CD4-positive, alpha-beta T cell (primary cell): ENCODE data around the gene RAD51B. TPM values are rescaled to one million over a fixed set of nuclear protein-coding genes. Genes with fewer than 3 reads are reported as not detected.

Experiments used
- ATAC-seq: fragments of 200-7000 bp; cut with Tn5 transposase; one replicate; pipeline ENCODE4 v1.10.0; 2022; ENCODE audit warnings: mild to moderate bottlenecking; ENCODE audit not compliant: poor library complexity
- CTCF ChIA-PET: fragments of 350-600 bp; sonication (Branson Sonifier 250); formaldehyde crosslinking; loops from one replicate; lab custom pipeline; 2021; ENCODE audit warnings: antibody characterized with exemption, inconsistent platforms; lab: Charles Lee
- POLR2A ChIA-PET: fragments of 350-600 bp; sonication (Branson Sonifier 250); formaldehyde crosslinking; loops from one replicate; lab custom pipeline; 2021; ENCODE audit warnings: antibody characterized with exemption, inconsistent platforms; lab: Charles Lee
- DNase-seq, 14 experiments: peaks; one replicate each; pipeline ENCODE4 v3.0.0-alpha.2; 2013 to 2020; ENCODE audit warnings: mixed read lengths in 2 of 14
- H3K27ac ChIP-seq, 2 donors: one replicate each; pipeline versions ENCODE4 v1.5.1 to v1.7.0; 2013; ENCODE audit warnings: low read length in 2 of 2, low read depth in 1 of 2, mild to moderate bottlenecking in 1 of 2
- H3K27me3 ChIP-seq, 2 experiments: 1 replicate in 1 of 2; 2 replicates in 1 of 2; pipeline versions ENCODE4 v1.6.1 to v1.7.0; 2013; ENCODE audit warnings: low read length in 2 of 2, control low read depth in 1 of 2, mild to moderate bottlenecking in 1 of 2, moderate library complexity in 1 of 2; ENCODE audit not compliant: insufficient read depth in 2 of 2, control insufficient read depth in 1 of 2
- H3K36me3 ChIP-seq: one replicate; pipeline ENCODE4 v1.6.1; 2013; ENCODE audit warnings: low read length, control low read depth; ENCODE audit not compliant: insufficient read depth
- H3K4me1 ChIP-seq: one replicate; pipeline ENCODE4 v1.6.1; 2013; ENCODE audit warnings: low read length, control low read depth; ENCODE audit not compliant: insufficient read depth
- H3K4me3 ChIP-seq: one replicate; pipeline ENCODE4 v1.5.1; 2013; ENCODE audit warnings: mild to moderate bottlenecking, low read length, moderate library complexity
- H3K9me3 ChIP-seq, 2 experiments: 1 replicate in 1 of 2; 2 replicates in 1 of 2; pipeline versions ENCODE4 v1.6.1 to v1.7.0; 2013; ENCODE audit warnings: low read length in 2 of 2, mild to moderate bottlenecking in 2 of 2, control low read depth in 1 of 2, moderate library complexity in 1 of 2; ENCODE audit not compliant: control insufficient read depth in 1 of 2, insufficient read depth in 1 of 2
- H3K27ac Mint-ChIP-seq: one replicate; pipeline ENCODE4 v1.8.0; 2020; ENCODE audit warnings: mixed read lengths
- H3K27me3 Mint-ChIP-seq: one replicate; pipeline ENCODE4 v1.8.0; 2021; ENCODE audit warnings: mixed read lengths
- H3K36me3 Mint-ChIP-seq: one replicate; pipeline ENCODE4 v1.8.0; 2021; ENCODE audit warnings: low read depth, mixed read lengths
- H3K4me1 Mint-ChIP-seq: one replicate; pipeline ENCODE4 v1.8.0; 2021; ENCODE audit warnings: low read depth, mixed read lengths
- H3K4me3 Mint-ChIP-seq: one replicate; pipeline ENCODE4 v1.8.0; 2020; ENCODE audit warnings: mild to moderate bottlenecking, mixed read lengths
- H3K9me3 Mint-ChIP-seq: one replicate; pipeline ENCODE4 v1.8.0; 2020; ENCODE audit warnings: mixed read lengths
- intact Hi-C, 2 experiments: fragments of 100-400 bp; cut with DNase I in 1 of 2; cut with micrococcal nuclease in 1 of 2; formaldehyde crosslinking; loops; one replicate each; pipeline versions ENCODE4 v1.15.1 to v1.9.0; 2023 to 2025; cut with DNase I, micrococcal nuclease
- total RNA-seq, 174 experiments: library from RNA in 2 of 174; stranded (reverse) in 2 of 174; gene quantifications; one replicate each; pipeline ENCODE4 v1.2.3 and lab custom pipeline; 2021 to 2026
- TF ChIP-seq, protein P1 (sequence below): fragments of 200-600 bp; IDR thresholded peaks from one replicate; pipeline ENCODE4 v1.8.0; 2022; ENCODE audit warnings: antibody characterized with exemption, mild to moderate bottlenecking

Gene RAD51B
- total RNA-seq, 2 experiments from 2014 or later, result 18.4 to 20.0 TPM

DNA sequence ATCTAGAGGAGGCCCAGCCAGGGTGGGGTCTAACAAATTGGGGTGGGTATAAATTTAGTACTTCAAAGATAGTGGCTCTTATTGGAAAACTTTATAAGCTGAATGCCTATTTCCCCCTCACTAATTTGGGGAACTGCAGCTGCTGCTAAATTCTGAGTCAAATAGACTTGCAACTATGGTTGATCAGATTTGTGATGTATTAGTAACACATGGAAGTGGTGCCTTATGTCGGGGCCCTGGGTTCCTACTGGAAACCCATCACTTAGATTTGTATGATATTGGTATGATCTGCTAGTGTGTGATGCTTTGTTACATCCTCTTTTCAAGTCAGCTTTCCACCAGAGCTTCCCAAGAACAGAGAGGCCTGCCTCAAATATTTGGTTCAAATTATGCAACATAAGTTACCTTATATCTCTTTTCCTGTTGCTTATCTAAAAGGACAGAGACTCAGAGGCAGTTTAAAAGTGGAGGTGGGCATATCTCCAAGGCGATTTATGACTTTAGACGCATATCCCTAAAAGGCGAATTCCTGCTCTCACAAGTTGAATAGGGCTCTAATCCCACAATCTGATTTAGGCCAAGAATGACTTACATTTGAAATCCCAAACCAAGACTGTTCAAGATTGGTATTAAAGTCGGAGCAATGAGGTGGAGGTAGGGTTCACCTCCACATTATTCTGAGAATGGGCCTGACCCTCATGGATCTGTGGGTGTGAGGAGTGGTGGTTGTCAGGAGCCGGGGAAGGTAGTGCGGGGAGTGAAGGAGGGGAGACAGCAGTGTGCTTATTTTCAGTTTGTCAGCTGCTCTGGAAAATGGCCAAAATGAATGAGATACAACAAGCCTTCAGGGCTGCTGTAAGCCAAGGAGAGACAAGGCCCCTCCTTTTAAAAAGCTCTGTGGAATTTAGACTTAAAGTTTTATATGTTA is 425.8 kb downstream of the RAD51B start:
- DNase-seq, result no peak
- Histone ChIP-seq H3K36me3 (no peaks in the 10 kb centered on the region), H3K27ac (no peak overlapping the region), H3K4me1 (peaks cover 6% of the 10 kb centered on the region), H3K27me3 (no peaks in the 10 kb centered on the region), H3K4me3 (no peak overlapping the region), H3K9me3 (no peaks in the 10 kb centered on the region)
- Mint-ChIP-seq H3K4me1 (peaks cover 28% of the 10 kb centered on the region), H3K9me3 (no peaks in the 10 kb centered on the region), H3K27ac (no peak overlapping the region), H3K27me3 (no peaks in the 10 kb centered on the region), H3K4me3 (no peak overlapping the region), H3K36me3 (no peaks in the 10 kb centered on the region)
- TF ChIP-seq, protein P1, sequence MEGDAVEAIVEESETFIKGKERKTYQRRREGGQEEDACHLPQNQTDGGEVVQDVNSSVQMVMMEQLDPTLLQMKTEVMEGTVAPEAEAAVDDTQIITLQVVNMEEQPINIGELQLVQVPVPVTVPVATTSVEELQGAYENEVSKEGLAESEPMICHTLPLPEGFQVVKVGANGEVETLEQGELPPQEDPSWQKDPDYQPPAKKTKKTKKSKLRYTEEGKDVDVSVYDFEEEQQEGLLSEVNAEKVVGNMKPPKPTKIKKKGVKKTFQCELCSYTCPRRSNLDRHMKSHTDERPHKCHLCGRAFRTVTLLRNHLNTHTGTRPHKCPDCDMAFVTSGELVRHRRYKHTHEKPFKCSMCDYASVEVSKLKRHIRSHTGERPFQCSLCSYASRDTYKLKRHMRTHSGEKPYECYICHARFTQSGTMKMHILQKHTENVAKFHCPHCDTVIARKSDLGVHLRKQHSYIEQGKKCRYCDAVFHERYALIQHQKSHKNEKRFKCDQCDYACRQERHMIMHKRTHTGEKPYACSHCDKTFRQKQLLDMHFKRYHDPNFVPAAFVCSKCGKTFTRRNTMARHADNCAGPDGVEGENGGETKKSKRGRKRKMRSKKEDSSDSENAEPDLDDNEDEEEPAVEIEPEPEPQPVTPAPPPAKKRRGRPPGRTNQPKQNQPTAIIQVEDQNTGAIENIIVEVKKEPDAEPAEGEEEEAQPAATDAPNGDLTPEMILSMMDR, result no peak
- intact Hi-C loops, result loop anchor here (5.0 to 10.0 kb wide), 5 partner anchors 37 to 859 kb away; no protein-coding TSS in a partner anchor
- ChIA-PET POLR2A (interaction anchor here (0.8 to 9.1 kb wide), 3 partner anchors 528 to 543 kb away, joined by 3 to 157 read pairs (median 3); partner anchors contain the start of gene ZFP36L1), CTCF (interaction anchor here (1.1 to 1.2 kb wide), 3 partner anchors 571 to 599 kb away, joined by 3 to 4 read pairs (median 4); no protein-coding TSS in a partner anchor)
- no peak for ATAC-seq

DNA sequence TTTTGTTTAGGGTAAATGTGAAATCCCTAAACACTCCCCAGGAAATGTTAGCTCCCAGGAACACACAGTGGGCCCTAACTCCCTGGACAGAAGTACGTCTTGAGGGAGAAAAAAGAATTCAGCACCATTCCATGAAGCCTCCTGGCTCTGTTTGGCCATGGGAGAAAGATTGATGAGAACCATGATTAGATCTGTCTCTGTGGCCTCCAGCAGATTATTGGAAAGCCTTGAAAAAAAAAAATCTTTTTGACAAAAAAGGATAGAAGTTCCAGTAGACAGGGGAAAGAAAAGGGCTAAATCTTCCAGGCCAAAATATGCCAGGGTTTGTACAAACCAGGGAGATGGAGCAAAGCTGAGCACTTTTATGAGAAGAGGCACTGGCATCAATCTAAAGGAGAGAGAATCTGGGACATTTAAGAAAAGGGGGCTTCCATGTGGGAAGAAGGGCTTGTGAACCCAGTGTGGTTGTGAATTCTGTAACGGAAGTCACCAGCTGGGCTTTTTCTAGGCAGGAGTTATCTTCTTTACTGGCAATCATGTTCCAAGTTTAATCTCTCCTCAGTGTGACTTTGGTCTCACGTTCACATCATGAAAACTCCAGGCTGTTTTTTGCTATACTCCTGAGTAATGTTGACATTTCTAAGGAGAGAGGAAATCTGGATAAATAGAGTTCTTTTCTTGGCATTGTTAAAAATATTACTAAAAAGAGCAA is 426.7 kb downstream of the RAD51B start:
- Mint-ChIP-seq H3K36me3 (no peaks in the 10 kb centered on the region), H3K4me1 (peaks cover 36% of the 10 kb centered on the region), H3K4me3 (no peak overlapping the region), H3K27me3 (no peaks in the 10 kb centered on the region), H3K9me3 (no peaks in the 10 kb centered on the region), H3K27ac (no peak overlapping the region)
- H3K4me1 ChIP-seq, result peaks cover 6% of the 10 kb centered on the region
- H3K4me3 ChIP-seq, result no peak overlapping the region
- no peaks in the 10 kb centered on the region for H3K27me3 ChIP-seq
- H3K27ac ChIP-seq, result no peak overlapping the region
- H3K9me3 ChIP-seq, result no peaks in the 10 kb centered on the region
- CTCF ChIA-PET, result interaction anchor here (1.1 to 1.2 kb wide), 2 partner anchors 570 to 598 kb away, joined by 3 to 4 read pairs; no protein-coding TSS in a partner anchor
- intact Hi-C loops, result loop anchor here (5.0 to 10.0 kb wide), 5 partner anchors 36 to 859 kb away; no protein-coding TSS in a partner anchor
- H3K36me3 ChIP-seq, result no peaks in the 10 kb centered on the region
- TF ChIP-seq, protein P1, result no peak
- POLR2A ChIA-PET, result interaction anchor here (1.2 to 9.1 kb wide), 4 partner anchors 527 to 575 kb away, joined by 3 to 157 read pairs (median 44); partner anchors contain the start of gene ZFP36L1
- DNase-seq (no peak), ATAC-seq (no peak)

DNA sequence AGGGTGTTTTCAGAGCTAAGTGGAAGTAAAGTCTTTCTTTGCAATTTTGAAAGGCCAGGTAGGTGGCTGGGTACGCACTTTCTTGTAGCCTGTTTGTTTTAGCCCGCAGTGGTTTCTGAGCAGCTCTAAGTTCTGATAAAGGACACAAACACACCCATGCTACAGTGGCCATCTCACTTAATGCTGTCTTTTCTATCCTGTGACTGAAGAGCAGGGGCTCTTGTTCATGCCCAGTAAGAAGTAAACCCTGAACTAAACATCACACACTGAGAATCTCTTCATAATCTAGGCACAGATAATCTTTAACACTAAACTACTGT is 427.2 kb downstream of the RAD51B start:
- H3K4me3 Mint-ChIP-seq, result no peak overlapping the region
- TF ChIP-seq, protein P1, result no peak
- H3K27me3 Mint-ChIP-seq, result no peaks in the 10 kb centered on the region
- ATAC-seq (no peak), DNase-seq (no peak)
- ChIA-PET POLR2A (interaction anchor here (1.5 to 9.1 kb wide), 3 partner anchors 542 to 574 kb away, joined by 4 to 157 read pairs (median 85); partner anchors contain the start of gene ZFP36L1), CTCF (interaction anchor here (0.6 to 6.0 kb wide), 3 partner anchors 562 to 597 kb away, joined by 4 to 33 read pairs (median 4); no protein-coding TSS in a partner anchor)
- H3K9me3 Mint-ChIP-seq, result no peaks in the 10 kb centered on the region
- Histone ChIP-seq H3K27me3 (no peaks in the 10 kb centered on the region), H3K4me1 (peaks cover 6% of the 10 kb centered on the region), H3K27ac (no peak overlapping the region), H3K36me3 (no peaks in the 10 kb centered on the region), H3K4me3 (no peak overlapping the region), H3K9me3 (no peaks in the 10 kb centered on the region)
- H3K27ac Mint-ChIP-seq, result no peak overlapping the region
- intact Hi-C loops, result loop anchor here (5.0 to 10.0 kb wide), 5 partner anchors 36 to 858 kb away; no protein-coding TSS in a partner anchor
- no peaks in the 10 kb centered on the region for H3K36me3 Mint-ChIP-seq
- H3K4me1 Mint-ChIP-seq, result peaks cover 41% of the 10 kb centered on the region
